Ecto neural progenitor cell (in vitro differentiated cells): ENCODE results near the gene SDC4.

Source experiments
- DNase-seq: peaks from one replicate; pipeline ENCODE4 v3.0.0-alpha.2; 2018; ENCODE audit warnings: low spot score

SDC4 gene

GRCh38 chr20:45318948-45319347 is 29.3 kb downstream of the SDC4 start:
- no peak for DNase-seq

- no peak for DNase-seq
Observed at GRCh38 chr20:45318386-45318939, 29.8 kb downstream of the SDC4 start.

- DNase-seq: no peak
Observed at GRCh38 chr20:45317826-45318225, 30.4 kb downstream of the SDC4 start.

GRCh38 chr20:45316150-45317080 is 31.8 kb downstream of the SDC4 start:
- DNase-seq: no peak

GRCh38 chr20:45315672-45316071 is 32.6 kb downstream of the SDC4 start:
- no peak for DNase-seq

- no peak for DNase-seq
Observed at GRCh38 chr20:45313943-45314342, 34.3 kb downstream of the SDC4 start.

GRCh38 chr20:45313065-45313695 is 35.0 kb downstream of the SDC4 start:
- no peak for DNase-seq

- DNase-seq: no peak
Observed at GRCh38 chr20:45312241-45312640, 36.0 kb downstream of the SDC4 start.

GRCh38 chr20:45311589-45312211 is 36.5 kb downstream of the SDC4 start:
- peak; percentile 86 for DNase-seq

GRCh38 chr20:45309075-45309474 is 39.1 kb downstream of the SDC4 start:
- no peak for DNase-seq

- no peak for DNase-seq
Observed at GRCh38 chr20:45308117-45308778, 40.0 kb downstream of the SDC4 start, which contains the start of gene MATN4. Gene MATN4, minus strand, starts transcription at chr20:45308299. Its CDS starts 2,717 bp downstream, at chr20:45305582.

- DNase-seq: no peak
Observed at GRCh38 chr20:45307076-45307640, 41.1 kb downstream of the SDC4 start.

GRCh38 chr20:45306431-45306982 is 41.7 kb downstream of the SDC4 start, which contains the start of gene RBPJL:
Gene RBPJL, plus strand, starts transcription at chr20:45306840. Its CDS starts 83 bp downstream, at chr20:45306923.
- peak; percentile 73 for DNase-seq

- no peak for DNase-seq
Observed at GRCh38 chr20:45305262-45305661, 43.0 kb downstream of the SDC4 start.

- DNase-seq: no peak
Observed at GRCh38 chr20:45304464-45304999, 43.7 kb downstream of the SDC4 start.

- no peak for DNase-seq
Observed at GRCh38 chr20:45303586-45304463, 44.4 kb downstream of the SDC4 start.

GRCh38 chr20:45301824-45302271 is 46.4 kb downstream of the SDC4 start:
- DNase-seq: no peak

- DNase-seq: peak; percentile 73
Observed at GRCh38 chr20:45300961-45301360, 47.3 kb downstream of the SDC4 start.

GRCh38 chr20:45299786-45300185 is 48.4 kb downstream of the SDC4 start:
- no peak for DNase-seq
